Stimulated activated naive CD4-positive, alpha-beta T cell (primary cell): Measurements from ENCODE around the gene ITGB7.

Source experiments
- DNase-seq, 6 experiments: peaks; one replicate each; lab custom pipeline; 2025; lab: John Stamatoyannopoulos, UW

Gene ITGB7, protein sequence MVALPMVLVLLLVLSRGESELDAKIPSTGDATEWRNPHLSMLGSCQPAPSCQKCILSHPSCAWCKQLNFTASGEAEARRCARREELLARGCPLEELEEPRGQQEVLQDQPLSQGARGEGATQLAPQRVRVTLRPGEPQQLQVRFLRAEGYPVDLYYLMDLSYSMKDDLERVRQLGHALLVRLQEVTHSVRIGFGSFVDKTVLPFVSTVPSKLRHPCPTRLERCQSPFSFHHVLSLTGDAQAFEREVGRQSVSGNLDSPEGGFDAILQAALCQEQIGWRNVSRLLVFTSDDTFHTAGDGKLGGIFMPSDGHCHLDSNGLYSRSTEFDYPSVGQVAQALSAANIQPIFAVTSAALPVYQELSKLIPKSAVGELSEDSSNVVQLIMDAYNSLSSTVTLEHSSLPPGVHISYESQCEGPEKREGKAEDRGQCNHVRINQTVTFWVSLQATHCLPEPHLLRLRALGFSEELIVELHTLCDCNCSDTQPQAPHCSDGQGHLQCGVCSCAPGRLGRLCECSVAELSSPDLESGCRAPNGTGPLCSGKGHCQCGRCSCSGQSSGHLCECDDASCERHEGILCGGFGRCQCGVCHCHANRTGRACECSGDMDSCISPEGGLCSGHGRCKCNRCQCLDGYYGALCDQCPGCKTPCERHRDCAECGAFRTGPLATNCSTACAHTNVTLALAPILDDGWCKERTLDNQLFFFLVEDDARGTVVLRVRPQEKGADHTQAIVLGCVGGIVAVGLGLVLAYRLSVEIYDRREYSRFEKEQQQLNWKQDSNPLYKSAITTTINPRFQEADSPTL

DNA sequence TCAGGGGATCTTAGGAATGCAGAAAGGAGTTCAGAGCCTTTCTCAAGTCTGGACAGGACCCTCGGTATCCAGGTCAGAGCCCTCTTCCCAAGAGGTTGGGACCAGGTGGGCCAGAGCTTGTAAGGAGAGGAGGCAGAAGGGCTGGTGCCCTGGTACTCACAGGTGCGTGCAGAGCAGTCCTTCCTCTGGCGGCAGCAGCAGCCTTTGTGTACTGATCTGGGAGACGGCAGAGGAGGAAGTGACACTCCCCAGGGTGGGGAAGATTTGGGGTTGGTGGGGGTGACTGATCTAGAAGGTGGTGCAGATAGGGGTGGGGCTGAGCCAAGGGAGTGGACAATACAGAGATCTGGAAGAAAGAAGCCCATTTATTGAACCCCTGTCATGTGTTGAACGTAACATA is at the start of gene ITGB7:
Gene ITGB7, minus strand, starts transcription at position 210 of the 400 bp plus-strand sequence. CDS start 6,808 bp downstream, outside the sequence.
- peak; percentile 47 to 61 (median 57) for DNase-seq

DNA sequence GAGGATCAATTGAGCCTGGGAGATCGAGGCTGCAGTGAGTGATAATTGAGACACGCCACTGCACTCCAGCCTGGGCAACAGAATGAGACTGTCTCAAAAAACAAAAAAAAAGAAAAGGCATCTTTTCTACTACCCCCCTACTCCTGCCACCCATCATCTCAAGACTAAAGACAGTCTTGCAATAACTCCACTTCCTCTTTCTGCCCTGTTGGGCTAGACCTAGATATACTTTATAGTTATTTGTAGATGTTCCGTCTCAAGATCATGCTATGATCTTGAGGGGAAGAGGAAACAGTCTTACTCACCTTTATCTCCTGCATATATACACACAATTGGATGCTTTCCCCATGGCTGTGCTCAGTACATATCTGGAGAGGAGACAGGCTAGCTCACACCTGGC is 48.9 kb upstream of the ITGB7 start:
- no peak for DNase-seq

DNA sequence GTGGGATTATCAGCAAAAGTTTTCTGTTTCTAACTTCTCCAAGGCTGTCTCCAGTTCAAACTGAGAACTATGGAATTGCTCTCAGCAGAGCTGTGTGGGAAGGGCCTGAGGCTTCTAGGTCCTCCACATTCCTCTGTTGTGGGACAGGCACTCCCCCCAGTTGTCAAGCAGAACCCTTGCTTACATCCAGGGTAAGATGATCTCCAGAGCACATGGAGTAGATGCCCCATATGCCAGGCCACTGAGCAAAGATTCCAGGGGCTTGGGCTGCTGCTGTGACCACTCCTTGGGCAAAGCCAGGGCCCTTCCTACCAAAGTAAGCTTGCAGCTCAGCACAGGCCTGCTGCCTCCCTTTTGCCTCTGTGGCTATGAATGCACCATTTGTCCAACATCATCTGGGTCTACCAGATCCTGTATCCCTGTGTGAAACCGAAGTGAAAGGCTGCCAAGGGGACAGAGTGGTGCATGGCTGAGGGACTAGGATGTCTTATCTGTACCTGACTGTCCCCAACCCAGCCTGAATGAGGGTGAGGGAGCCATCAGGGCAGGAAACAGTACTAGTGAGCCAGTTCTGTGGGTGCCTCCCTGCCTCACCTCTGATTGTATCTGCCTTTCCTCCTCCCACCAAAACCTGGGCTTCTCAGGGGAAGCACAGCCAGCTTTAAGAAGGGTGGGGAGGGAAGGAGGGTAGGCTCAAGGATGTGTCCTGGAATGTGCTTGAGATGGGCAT is 47.9 kb upstream of the ITGB7 start:
- no peak for DNase-seq

DNA sequence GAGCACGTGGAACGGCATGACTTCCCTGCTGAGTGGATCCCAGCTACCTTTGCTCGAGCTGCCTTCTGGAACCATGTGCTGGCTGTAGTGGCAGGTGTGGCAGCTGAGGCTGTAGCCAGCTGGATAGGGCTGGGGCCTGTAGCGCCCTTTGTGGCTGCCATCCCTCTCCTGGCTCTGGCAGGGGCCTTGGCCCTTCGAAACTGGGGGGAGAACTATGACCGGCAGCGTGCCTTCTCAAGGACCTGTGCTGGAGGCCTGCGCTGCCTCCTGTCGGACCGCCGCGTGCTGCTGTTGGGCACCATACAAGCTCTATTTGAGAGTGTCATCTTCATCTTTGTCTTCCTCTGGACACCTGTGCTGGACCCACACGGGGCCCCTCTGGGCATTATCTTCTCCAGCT is 46.2 kb upstream of the ITGB7 start:
- DNase-seq, result no peak

DNA sequence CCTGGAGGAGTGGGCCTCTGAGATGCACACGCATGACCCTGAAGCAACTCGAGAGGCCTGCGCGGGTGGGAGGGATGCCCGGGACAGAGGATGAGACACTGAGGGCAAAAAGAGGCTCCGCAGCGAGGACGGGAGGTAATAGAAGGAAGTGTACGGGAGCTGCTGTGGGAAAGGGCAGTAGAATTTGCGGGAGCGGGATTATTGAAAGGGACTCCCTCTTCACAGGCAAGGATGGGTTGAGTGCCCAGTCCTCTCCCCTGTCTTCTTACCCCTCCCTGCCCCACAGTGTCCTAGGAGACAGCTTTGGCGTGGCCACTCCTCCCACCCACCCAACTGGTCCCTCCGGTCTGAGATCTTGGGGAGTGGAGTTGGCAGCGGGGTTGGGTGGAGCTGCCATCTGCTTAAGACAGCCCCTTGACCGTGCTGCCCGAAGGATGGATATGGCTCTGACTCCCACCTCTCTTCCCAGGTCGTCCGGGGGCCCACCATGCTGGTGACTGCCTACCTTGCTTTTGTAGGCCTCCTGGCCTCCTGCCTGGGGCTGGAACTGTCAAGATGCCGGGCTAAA is 45.4 kb upstream of the ITGB7 start:
- DNase-seq, result no peak

DNA sequence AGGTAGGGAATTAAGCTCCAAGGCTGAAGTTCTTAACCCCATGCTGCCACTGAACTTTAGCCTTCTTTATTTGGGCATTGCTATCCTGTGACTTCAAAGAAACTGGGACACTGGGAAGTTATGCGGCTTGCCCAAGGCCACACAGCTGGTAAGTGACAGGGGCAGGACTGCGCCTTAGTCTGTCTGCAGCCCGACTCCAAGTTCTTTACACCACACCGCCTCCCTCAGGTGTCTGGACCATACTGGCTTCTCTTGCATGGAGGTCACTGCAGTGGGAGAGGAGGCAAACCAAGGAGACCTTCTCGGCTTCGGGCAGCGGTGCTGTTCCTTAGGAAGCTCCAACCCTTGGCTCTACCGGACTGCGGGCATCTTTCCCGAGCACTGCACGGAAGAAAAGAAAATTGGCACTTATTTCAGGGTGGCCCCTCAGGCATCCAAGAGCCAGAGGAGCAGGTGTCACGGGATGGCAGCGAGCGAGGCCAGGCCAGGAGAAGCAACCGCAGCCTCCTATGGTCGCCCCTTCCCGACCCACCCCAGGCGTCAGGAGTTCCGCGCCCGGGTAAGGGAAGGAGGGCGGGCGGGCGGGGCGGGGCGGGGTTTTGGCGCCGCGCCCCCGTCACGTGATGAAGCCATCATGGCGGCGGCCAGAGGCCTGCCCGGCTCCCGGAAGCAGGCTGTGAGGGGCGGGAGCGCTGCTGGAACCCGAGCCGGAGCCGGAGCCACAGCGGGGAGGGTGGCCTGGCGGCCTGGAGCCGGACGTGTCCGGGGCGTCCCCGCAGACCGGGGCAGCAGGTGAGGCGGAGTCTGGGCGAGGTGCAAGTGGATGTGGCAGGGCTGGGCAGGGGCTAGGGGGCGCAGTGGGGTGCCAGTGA is 44.7 kb upstream of the ITGB7 start:
- peak; percentile 55 to 75 (median 72) for DNase-seq

DNA sequence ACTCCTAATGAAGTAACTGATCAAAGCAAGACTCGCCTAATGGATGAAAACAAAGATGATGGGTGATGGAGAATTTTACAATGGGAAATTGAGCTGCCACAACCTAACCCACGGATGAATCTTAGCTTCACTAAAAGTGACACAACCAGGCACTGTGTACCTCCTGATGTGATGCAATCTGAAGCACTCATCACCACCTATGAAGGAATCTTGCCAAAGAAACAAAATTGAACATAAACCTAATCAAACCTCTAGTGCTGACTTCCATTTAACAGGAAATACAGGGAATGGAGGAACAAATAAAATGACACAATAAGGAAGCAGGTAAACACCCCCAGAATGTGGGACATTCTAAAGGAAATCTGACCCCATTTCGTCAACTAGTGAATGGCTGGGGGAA is 38.2 kb upstream of the ITGB7 start:
- no peak for DNase-seq

DNA sequence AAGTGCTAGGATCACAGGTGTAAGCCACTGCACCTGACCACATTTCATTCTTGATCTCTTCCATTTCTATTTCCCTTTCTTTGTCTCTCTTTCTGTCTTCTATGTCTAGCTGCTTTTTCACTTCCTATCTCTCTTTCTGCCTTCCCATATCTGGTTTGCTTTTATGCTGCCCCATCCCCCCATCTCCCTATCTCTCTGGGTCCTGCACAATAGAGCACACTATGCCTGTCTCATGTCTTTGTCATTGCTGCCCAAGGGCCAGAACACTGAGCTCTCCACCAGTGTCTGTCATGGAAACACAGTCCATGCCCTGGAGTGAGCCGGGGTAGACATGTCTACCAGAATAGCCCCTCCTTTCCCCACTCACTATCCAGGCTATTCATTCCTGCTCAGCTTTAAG is 37.3 kb upstream of the ITGB7 start:
- DNase-seq, result no peak

DNA sequence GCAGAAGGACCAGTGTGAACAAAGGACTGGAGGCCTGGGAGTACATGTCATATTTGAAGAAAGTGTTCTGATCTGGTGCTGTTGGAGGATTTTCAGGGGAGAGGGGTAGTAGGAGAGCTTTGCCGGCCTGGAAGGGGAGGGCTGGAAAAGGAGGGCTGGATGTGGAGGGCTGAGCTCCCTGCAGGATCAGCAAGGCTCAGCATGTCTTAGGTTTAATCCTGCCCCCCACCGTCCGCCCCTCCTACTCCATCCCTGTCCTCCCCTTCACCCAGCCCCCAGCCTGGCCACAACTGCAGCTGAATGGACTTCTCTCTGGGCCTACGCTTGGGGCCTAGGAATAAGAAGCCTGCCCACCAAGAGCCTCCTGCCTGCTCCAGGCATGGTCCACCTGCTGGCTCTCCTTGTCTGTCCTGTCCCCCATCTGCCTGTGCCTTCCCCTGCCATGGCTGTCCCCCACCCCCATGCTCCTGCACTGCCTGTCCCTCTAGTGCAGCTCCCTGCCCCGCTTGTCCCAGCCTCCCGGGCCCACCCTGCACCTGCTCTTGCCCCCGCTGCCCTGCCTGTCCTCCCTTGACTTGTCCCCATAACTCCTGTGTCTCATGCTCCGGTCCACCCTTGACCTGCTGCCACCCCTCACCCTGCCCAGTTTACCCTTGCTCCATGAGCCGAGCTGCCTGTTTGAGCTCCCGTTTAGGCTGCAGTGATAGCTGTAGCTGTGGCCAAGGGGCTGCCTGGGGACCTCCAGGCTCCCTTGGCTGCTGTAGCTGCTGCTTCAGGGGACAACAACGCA is 34.8 kb upstream of the ITGB7 start:
- DNase-seq, result no peak

DNA sequence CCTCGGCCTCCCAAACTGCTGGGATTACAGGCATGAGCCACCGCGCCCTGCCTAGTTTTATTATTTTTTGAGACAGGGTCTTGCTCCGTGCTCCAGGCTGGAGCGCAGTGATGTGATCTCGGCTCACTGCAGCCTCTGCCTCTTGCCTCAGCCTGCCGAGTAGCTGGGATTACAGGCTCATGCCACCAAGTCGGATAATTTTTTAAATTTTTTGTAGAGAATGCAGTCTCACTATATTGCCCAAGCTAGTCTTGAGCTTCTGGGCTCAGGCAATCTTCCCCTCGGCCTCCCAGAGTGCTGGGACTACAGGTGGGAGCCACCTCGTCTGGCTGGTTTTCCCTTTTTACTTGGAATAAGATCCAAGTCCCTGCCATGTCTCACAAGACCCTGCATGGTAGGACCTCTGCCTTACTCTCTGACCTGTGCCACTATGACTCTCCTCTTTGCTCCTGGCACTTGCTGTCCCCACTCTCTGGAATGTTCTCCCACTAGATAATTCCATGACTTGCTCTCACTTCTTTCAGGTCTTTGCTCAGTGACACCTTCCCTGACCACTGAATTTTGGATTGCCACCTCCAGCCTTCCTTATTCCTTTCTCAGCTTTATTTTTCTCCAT is 32.7 kb upstream of the ITGB7 start:
- no peak for DNase-seq

DNA sequence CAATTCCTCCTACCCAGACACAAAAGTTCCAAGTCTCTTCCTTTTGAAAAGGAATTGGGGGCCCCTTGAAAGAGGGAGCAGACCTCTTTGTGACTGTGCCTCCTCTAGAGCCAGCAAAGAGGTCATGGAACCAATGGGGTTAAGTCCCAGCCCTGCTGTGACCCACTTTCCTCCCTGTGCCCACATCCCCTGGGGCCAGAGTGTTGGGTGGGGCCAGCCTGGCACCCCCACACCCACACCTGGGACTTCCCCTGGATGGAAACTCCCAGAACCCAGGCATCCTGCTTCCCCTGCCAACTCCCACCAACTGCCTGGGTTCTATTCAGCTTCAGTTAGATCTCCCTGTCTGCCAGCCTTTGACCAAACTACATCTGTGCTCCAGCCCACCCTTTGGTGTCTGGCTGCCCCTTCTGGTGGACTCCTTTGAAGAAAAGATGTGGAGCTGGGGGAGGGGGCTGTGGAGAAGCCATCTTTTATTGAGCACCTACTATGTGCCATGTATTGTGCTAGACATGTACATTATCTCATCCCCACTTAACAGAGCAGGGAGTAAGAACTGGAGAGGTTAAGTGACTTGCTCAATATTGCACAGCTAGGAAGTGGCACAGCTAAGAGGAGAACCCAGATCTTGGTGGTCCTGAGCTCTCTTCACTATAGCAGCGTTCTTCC is 29.5 kb upstream of the ITGB7 start:
- DNase-seq, result no peak

DNA sequence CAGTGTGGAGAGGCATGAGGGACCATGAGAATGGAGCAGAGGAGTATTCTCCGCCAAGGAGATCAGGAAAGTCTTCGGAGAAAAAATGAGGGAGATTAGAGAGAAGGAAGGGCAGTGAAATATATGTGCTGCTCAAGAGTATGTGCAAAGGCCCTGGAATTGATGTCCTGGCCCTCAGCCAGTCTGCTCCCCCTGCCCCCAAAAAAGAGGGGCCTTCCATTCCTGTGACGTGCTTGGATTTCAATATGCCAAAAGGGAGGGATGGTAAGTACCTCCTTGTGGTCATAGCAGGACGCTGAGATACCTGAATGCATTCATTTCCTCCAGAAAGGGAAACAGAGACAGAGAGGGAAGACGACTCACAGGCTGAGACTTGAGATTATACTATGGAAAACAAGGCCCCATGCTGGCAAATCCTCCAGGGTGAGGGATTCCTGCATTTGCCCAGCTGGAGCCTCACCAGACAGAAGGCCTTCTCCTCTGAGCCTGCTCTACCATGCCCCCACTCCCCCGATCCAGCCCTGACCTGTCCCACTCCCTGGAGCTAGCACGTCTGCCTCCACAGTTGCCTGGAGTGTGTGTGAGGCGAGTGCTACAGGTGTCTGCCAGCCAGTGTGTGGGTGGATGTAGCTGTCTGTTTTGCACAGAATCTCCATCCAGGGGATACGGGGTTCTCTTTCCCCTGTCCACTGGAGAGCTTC is 28.8 kb upstream of the ITGB7 start:
- DNase-seq, result no peak

DNA sequence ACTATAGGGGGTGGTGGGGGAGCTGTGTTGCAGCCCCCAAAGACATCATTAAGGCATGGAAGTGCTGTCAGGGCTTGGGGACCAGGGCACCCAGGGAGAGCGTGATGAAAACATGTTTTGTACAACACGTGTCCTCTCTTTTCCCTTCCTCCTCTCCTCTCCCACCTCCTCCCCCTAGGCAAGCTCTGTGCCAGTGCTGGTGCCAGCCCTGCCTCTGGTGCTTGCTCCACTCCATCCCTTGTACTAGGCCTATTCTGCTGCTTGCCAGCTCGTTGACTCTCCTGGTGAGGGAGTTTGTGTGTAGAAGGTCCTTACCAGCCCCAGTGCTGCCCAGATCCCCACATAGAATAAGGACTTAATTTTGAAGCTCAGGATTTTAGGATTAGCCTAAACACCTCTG is 28.1 kb upstream of the ITGB7 start:
- DNase-seq, result no peak

DNA sequence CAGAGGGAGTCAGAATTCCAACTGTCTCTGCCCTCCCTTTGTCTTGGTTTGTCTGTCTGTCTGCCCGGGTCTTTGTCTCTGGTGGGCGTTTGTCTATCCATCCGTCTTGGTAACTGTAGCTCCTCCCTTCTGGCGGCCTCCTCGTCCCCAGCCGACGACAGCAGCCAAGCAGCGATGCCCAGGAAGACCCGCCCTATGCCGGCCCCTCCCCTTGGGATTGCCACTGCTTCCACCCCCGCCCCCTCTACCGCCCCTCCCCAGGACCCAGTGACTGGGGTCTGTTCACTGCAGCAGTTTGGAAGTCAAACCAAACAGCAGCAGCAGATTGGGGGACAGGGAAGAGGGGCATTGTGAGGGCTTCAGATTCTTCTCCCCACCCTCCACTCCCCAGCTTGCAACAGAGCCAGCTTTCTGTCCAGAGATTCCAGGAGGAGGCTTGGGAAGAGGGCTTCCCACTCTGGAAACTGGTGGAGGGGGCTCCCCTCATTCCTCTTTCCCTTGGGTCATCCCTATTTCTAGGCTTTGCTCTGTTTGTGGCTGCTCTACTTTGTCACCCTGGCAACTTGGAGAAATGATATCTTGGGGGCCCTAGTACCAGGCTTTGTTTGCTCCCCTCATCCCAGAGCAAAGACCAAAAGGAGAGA is 27.3 kb upstream of the ITGB7 start:
- DNase-seq, result no peak

DNA sequence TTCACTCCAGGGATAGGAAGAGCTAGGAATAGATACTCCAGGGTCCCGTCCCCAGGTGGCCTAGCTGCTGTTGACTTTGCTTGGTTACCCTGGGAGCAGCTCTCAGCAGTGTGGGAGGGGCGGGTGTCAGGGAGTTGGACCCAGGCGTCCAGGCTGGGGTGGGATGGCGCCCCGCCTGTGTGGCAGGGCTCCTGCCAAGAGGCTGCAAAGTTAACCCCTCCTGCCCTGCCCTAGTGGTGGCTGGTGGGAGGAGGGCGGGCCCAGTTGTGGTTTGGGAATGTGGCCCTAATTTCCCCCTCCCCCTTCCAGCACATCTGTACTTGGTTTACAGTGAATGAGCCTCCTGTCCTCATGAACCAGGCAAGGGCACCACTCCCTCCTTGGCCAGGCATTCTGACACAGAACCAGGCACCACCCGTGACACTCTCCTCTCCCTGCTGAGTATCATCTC is 26.6 kb upstream of the ITGB7 start:
- DNase-seq, result no peak

DNA sequence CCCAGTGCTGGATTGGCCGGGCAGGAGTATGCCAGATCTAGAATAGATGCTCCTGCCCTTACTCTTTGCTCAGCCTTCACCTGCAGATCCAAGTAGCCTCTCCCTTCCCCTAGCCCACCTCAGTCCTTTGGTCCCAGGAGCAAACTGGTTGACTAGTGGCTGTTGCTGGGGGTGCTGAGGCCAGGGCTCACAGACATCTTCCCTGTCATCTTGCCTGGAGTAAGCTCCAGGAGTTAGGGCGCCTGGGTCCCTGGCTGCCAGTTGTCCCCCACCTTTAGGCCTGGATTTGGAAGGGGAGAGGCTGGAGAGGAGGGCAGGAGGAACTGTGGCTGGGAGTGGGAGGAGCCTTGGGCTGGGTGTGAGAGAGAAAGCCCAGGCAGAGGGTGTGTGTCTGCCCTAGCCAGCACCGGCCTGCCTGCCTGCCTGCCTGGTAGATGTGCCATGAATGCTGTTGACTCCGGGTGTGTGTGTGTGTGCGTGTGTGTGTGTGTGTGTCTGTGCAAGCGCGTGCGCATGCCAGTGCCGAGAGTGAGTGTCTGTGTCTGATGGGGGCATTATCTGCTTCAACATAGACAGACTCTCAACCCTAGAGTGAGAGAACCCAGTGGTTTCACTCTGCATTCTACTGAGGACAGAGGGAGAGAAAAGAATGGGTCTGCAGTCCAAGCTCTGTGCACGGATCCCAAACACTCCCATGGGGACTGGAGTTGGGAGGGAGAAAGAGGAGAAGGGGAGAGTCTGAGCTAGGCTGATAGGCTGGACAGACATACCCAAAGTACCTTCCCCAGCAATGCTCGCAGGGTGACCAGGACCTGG is 25.8 kb upstream of the ITGB7 start:
- DNase-seq, result peak in 4 of 6 experiments; percentile 18 to 50 (median 29)
